ENCODE measurements around the gene CCDC50. TPM values are rescaled to one million over a fixed set of nuclear protein-coding genes. Genes with fewer than 3 reads are reported as not detected.

Gene CCDC50
- total and polyA plus RNA-seq, 2 of the 8 experiments (the other 6 are each of a cell fraction or from before 2014, with no cell fraction given), result 7.3 to 19.2 TPM

DNA sequence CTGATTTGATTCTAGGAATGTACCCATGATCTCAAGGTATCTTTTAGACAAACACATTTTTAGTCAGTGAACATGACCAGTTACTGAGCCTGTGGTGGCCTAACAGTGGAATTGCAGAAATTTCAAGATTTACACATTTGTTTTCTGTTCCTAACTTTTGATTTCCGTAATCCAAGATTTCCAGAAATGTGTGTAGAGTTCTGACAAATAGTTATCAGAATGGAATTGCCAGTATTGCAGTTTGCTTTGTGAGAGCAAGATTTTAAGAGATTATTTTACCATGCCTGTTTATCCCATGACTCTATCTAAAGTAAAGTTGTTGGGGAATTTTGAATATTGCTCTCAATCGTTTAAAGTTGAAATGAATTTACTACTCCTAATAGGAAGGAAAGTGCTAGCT is 12.8 kb downstream of the CCDC50 start (continued):
- TF ChIP-seq, protein P1, sequence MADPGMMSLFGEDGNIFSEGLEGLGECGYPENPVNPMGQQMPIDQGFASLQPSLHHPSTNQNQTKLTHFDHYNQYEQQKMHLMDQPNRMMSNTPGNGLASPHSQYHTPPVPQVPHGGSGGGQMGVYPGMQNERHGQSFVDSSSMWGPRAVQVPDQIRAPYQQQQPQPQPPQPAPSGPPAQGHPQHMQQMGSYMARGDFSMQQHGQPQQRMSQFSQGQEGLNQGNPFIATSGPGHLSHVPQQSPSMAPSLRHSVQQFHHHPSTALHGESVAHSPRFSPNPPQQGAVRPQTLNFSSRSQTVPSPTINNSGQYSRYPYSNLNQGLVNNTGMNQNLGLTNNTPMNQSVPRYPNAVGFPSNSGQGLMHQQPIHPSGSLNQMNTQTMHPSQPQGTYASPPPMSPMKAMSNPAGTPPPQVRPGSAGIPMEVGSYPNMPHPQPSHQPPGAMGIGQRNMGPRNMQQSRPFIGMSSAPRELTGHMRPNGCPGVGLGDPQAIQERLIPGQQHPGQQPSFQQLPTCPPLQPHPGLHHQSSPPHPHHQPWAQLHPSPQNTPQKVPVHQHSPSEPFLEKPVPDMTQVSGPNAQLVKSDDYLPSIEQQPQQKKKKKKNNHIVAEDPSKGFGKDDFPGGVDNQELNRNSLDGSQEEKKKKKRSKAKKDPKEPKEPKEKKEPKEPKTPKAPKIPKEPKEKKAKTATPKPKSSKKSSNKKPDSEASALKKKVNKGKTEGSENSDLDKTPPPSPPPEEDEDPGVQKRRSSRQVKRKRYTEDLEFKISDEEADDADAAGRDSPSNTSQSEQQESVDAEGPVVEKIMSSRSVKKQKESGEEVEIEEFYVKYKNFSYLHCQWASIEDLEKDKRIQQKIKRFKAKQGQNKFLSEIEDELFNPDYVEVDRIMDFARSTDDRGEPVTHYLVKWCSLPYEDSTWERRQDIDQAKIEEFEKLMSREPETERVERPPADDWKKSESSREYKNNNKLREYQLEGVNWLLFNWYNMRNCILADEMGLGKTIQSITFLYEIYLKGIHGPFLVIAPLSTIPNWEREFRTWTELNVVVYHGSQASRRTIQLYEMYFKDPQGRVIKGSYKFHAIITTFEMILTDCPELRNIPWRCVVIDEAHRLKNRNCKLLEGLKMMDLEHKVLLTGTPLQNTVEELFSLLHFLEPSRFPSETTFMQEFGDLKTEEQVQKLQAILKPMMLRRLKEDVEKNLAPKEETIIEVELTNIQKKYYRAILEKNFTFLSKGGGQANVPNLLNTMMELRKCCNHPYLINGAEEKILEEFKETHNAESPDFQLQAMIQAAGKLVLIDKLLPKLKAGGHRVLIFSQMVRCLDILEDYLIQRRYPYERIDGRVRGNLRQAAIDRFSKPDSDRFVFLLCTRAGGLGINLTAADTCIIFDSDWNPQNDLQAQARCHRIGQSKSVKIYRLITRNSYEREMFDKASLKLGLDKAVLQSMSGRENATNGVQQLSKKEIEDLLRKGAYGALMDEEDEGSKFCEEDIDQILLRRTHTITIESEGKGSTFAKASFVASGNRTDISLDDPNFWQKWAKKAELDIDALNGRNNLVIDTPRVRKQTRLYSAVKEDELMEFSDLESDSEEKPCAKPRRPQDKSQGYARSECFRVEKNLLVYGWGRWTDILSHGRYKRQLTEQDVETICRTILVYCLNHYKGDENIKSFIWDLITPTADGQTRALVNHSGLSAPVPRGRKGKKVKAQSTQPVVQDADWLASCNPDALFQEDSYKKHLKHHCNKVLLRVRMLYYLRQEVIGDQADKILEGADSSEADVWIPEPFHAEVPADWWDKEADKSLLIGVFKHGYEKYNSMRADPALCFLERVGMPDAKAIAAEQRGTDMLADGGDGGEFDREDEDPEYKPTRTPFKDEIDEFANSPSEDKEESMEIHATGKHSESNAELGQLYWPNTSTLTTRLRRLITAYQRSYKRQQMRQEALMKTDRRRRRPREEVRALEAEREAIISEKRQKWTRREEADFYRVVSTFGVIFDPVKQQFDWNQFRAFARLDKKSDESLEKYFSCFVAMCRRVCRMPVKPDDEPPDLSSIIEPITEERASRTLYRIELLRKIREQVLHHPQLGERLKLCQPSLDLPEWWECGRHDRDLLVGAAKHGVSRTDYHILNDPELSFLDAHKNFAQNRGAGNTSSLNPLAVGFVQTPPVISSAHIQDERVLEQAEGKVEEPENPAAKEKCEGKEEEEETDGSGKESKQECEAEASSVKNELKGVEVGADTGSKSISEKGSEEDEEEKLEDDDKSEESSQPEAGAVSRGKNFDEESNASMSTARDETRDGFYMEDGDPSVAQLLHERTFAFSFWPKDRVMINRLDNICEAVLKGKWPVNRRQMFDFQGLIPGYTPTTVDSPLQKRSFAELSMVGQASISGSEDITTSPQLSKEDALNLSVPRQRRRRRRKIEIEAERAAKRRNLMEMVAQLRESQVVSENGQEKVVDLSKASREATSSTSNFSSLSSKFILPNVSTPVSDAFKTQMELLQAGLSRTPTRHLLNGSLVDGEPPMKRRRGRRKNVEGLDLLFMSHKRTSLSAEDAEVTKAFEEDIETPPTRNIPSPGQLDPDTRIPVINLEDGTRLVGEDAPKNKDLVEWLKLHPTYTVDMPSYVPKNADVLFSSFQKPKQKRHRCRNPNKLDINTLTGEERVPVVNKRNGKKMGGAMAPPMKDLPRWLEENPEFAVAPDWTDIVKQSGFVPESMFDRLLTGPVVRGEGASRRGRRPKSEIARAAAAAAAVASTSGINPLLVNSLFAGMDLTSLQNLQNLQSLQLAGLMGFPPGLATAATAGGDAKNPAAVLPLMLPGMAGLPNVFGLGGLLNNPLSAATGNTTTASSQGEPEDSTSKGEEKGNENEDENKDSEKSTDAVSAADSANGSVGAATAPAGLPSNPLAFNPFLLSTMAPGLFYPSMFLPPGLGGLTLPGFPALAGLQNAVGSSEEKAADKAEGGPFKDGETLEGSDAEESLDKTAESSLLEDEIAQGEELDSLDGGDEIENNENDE (IDR thresholded peaks at IDR 0.05; ENCODE audit: insufficient replicate concordance, low read length), result no peak
- TF ChIP-seq CEBPB (IDR thresholded peaks at IDR 0.05; ENCODE audit: low read depth, low read length) (no peak), NRF1 (IDR thresholded peaks at IDR 0.05; ENCODE audit: low read depth, low read length) (no peak), POLR2A (IDR thresholded peaks at IDR 0.05; ENCODE audit: control extremely low read depth in 1 of 2, low read depth in 2 of 2, low read length in 2 of 2) (no peak), CBX8 (IDR thresholded peaks at IDR 0.05; ENCODE audit: borderline replicate concordance, low read depth, low read length) (no peak)

Measured in H1 (cell line).